NCI-H460 (cell line): ENCODE data around the gene CTNNAL1. TPM values are rescaled to one million over a fixed set of nuclear protein-coding genes. Genes with fewer than 3 reads are reported as not detected.
"Not testable (repeated sequence)": the region's sequence is repeated elsewhere in the genome, so short reads cannot be mapped to it uniquely, and the experiment has no call there.

Experiments used
- DNase-seq: peaks from one replicate; pipeline ENCODE4 v3.0.0-alpha.2; 2016; ENCODE audit warnings: low read depth; ENCODE audit errors: extremely low read depth
- total RNA-seq: library from RNA; depleted of rRNA; stranded (reverse); fragments of >200 nt; shearing (Covaris generic); gene quantifications from 2 replicates; pipeline ENCODE4 v1.2.3, GENCODE V29; 2014

CTNNAL1 gene
- total RNA-seq, 1 experiment from 2014 or later = 309 TPM

DNA sequence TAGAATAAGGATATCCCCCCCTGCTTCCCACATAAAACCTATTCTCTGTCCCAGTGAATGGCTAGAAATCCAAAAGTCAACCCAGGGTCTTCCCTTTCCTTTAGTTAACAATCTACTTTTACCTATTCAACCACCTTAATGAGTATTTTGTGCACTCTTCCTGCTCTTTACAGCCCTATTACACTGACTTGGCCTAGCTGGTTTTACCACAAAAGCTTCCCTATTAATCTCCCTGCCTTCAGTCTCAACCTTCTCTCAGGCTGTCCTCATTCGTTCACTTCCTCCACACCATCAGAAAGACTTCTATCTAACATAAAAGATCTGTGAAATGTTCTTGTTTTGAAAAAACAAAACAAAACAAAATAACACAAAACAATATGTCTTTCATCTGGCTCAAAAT lies 16.2 kb downstream of the CTNNAL1 start:
- DNase-seq = no peak

DNA sequence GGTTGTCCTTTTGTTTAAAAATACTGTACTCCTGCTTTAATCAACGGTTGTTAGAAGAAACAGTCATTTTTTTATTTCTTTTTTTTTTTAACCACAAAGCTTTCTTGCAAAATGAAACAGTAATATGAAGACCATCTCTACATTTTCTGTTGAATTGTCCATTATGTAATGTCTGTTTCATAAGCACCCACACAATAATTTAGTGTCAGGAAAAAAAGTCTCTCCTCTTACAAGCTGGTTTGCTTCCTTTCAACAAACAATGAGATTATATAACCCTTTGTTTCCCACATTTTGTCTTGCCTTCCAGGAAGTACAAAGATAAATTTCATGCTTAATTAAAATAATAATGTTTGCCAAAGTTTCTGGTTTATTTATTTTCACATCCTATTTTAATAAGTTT lies 16.7 kb downstream of the CTNNAL1 start:
- no peak for DNase-seq

DNA sequence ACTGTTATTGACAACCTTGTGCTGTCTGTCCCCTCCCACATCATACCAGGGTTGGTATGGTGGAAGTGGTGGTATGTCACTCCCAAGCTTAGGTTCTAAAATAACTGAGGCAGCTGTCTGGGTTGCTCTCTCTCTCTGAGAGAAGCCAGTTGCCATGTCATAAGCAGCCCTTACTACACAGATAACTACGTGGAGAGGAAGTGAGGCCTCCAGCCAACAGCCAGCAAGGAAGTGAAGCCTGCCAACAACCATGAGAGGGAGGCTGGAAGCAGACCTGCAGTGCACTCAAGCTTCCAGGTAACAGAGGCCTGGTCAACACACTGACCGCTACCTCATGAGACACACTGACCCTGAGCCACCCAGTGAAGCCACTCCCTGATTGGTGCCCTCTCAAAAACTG lies 18.6 kb downstream of the CTNNAL1 start:
- DNase-seq = no peak

DNA sequence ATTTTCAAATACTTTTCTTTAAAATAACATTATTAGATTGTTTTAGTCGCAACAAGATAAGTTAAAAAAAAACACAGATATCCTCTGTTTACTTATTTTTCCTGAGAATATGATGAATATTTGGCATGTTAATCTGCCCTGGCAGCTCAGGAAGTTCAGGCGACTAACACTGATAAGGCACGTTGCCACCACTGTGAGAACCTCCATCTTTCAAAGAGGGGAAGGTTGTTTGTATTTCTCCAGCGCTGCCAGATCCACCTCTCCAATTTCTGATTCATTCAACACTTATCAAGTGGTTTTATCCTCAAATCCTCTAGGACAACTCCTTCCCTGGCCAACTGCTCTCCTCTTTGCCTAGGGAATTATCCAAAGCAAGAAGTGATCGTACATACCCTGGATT lies 21.8 kb downstream of the CTNNAL1 start:
- no peak for DNase-seq

DNA sequence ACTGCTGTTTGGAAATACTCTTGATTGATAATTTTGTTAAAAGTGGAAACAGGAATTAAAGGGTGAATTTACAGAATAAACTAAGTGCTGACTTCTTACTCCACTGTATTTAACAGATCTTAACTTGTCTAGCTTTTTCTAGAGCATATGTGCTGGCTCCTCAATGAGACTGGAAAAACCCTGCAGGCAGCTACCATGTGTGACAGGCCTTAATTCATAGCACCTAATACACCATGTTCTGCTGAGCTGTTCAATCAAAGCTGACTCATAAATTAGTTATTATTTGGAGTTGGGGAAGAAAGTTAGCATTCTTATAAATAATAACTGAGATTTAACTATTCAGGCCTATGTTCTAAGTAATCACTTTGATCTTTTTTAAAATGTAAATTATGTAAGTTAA lies 29.4 kb downstream of the CTNNAL1 start:
- no peak for DNase-seq

DNA sequence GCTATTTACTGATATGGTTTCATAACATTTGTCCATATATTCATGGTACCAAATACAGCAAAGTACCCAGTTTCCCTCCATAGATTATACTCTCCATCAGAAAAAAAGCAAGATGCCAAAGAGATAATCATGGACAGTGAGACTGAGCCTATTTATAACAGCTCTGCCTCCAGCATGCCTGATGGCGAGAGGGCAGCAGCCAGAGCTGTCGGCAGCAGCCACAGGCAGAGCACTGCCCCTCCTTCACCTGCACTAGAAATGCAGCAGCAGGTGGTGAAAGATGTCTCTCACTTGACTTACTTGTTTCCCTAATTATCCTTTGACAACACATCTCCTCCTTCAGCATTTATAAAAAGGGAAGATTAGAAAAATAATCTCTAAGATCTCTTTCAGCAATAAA lies 32.4 kb downstream of the CTNNAL1 start:
- DNase-seq = no peak

DNA sequence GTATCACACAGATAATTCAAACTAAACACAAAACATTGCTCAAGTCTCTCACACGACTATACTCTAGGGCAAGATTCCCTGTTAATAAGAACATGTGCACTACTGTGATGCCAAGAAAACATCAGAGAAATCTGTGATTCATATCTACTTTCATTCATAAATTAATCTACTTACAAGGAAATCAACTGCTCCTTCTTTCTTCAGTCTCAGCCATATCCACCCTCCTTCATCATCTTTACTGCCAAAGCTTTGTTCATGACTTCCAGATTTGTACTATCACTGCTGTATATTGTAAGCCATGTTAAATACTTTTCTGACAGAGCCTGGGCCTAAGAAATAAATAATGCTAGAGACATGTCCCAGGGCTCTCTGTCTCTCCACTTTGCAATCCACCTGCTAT lies 35.1 kb downstream of the CTNNAL1 start:
- DNase-seq = no peak

DNA sequence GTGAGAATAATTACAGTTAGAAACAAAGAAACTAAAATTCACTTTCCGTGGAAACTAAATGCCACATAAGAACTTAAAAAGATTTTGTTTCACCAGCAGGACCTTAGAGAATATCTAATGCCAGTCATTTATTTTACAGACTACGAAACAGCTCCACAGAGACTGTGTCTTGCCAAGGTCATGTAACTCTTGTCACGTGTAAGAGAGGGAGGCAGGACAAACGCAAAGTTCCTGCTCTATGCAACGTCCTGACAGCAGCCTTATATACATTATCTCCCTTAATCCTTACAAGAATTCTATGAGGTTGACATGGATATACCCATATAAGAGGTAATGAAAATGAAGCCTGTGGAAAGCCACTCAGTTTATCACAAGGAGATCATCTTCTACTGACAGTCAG lies 39.4 kb downstream of the CTNNAL1 start:
- DNase-seq = no peak

DNA sequence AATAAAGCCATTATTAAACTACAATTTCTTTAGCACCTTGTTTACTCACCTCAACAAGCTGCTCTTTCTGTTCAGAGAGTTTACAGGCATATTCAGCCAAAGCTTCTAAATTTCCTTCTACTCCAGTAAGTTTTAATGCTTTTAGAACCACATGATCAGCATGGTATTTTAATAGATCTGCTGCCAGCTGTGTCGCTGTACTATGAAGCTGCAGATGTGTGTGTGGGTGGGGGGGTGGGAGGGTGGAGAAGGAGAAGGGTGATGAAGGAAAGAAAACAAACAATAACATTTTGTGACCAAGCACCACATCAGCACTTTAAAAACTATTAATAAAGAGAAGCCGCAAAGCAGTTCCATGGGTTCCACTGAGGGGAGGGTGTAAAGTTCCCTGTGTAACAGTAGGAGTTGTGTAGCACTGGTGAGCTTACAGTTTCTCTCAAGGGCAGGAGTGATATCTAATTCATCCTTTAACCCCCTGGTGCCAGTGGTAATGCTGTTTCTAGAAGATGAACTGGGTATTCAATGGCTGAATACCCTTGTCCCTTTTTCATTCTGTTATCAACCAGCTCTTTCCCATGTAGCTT lies 40.6 kb downstream of the CTNNAL1 start:
- no peak for DNase-seq

DNA sequence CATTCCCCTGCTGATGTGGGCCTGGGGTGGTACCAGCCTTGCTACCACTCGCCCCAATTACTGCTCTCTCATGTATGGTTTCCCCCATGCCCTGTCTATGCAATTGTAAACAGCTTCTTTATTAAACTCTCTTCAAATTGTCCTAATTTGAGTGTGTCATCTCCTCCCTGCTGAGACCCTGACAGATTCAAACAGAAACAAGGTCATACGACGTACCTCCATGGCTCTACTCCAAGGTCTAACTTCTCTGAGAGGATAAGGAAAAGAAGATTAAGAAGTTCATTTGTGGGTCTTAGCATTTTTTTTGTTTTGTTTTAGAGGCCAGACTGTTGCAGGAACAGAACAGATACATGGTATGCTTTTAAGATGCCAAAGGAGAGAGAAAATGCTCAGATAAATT lies 41.1 kb downstream of the CTNNAL1 start:
- no peak for DNase-seq

DNA sequence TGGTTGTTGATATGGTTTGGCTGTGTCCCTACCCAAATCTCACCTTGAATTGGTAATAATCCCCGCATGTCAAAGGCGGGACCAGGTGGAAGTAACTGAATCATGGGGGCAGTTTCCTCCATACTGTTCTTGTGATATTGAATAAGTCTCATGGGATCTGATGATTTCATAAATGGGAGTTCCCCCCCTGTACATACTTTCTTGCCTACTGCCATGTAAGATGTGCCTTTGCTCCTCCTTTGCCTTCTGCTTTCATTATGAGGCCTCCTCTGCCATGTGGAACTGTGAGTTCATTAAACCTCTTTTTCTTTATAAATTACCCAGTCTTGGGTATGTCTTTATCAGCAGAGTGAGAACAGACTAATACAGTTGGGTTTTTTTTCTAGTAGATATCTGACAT lies 41.9 kb downstream of the CTNNAL1 start:
- not testable (repeated sequence) for DNase-seq

DNA sequence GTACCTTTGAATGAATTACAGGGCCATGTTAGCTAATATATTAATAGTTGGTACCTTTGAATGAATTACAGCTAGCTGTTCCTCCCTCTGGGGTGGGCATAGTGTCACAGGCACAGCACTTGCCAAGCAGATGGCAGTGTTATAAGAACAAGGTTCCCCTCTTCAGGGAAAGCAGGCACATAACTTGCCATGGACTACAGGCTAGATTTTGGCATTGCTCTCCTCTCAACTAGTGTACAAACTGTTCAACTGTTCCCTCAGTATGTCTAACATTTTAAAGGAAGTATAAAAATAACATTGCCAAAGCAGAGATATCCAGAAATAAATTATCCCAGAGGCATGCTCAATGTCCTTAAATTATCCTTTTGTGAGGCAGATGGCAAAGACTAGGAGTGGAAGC lies 45.4 kb downstream of the CTNNAL1 start:
- DNase-seq = no peak

DNA sequence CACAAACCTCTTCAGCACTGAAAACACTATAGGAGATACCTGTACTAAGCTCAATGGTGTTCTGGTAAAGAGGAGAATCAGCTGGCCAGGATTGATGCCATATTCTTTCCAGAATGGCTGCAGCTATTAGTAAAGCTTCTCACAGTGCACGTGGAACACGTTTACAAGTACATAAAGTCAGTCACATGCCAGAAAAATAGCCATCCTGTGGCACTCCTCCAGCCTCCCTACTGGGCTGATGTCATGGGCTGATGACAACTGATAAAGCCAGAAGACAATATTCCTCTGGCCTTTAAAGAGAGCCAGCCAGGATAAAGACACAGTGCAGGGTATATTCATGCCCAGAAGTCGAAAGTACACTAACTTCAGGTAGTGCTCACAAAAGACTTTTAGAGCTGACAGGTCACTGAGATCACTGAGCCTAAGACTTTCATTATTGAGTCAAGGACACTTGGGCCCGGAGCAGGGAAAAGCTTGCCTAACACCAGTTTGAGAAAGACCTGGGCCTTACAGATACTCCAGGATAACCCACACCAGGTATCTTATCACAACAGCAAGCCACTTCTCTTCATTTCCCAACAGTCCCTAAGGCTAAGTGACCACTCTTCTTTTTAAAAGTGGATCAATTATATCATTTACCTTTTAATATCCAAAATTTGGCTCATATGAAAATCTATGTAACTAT lies 49.7 kb downstream of the CTNNAL1 start:
- DNase-seq = no peak

DNA sequence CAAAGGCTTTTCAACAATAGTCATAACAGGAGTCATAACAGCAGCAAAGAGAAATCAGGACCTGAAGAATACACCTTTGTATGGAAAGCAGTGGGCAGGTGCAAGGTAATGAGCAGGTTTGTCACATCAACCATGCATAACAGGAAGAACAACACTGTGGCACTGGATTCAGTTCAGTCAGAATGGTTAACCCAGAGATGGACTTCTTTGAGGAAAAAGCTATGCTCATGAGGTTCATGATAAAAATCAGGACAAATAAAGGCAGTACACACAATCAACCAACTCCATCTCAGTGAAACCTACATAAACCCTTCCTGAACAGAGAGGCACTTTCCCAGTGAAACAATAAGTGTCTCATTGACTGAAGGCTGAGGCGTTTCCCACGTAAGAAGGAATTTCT lies 52.1 kb downstream of the CTNNAL1 start:
- no peak for DNase-seq

DNA sequence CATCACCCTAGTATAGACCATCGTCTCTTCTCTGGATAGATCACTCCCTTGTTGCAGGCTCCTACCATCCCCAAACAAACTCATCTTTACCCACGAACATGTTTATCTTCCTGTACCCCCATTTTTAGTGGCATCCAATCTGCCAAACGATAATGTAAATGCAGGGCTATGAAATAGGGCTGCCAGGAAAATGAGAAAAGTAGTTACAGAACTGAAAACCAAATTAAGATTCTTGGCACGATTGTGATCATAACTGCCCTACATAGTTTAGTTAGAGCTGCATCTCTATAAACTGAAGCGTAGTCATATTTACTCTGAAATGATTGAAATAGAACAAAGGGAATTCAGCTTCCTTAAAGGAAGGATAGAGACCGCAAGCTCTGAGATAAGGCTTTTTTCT lies 53.0 kb downstream of the CTNNAL1 start:
- no peak for DNase-seq

DNA sequence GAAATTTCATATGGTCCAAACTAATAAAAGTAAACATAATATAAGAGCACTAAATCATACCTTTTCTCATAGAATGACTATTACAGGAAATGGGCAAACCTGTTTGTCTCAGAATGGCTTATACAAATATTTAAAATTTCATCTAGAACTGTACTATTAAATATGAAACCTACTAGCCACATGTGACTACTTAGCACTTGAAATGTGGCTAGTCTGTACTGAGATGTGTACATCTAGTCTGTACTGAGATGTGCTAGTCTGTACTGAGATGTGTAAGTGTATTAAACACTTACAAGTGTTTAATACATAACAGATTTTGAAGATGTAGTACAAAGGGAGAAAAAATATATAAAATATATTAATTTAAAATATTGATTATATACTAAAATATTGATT lies 56.7 kb downstream of the CTNNAL1 start:
- DNase-seq = no peak

DNA sequence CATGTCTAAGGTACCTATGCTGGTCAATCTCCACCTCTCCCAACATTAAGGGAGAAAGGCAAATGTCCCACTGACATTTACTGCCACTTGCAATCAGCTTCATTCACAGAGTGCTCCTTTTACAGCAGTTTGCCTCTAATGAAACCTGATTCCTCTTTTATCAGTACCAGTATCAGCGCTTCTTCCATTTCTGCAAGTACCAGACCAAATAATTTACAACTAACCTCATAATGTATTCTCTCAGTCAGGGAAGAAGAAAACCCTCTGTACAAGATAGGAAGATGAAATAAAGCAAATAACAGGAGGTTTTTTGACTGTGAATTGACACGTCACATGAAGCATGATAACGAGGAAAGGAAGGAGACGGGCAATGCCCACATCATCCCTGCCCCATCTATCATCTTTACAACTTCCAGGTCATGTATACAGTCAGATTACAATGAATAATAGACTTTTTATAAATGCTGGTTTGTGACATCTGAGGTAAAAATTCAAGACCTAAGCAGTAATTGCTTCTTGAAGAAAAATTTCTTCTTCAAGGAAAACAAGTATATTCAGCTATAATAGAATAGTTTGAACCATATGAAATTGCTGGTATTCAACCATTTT lies 57.2 kb downstream of the CTNNAL1 start:
- DNase-seq = no peak

DNA sequence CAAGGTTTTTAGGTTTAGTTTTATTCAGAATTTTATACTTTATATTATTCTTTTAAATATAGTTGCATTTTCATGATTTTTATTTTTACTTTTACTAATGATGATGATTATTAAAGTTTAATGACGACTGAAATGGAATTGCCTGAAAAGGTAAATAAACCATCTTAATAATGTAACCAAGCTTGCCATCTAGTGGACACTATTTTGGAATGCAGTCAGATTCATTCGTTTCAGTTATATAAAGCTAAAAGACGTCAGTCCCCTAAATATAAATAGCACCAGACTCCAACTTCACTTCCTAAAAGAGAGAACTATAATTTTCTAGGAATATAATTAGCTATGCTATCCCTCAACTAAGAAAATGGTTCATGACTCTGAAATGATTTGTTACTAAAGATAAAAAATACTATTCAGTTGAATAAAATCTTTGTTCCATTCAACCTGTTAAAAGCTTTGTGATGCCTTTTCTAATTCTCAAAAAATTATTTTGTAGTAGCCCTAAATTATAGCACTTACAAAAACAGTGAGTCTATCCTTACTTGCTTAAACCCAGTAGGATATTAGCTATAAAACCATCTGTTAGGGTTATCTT lies 59.2 kb downstream of the CTNNAL1 start:
- peak; percentile 59 for DNase-seq

DNA sequence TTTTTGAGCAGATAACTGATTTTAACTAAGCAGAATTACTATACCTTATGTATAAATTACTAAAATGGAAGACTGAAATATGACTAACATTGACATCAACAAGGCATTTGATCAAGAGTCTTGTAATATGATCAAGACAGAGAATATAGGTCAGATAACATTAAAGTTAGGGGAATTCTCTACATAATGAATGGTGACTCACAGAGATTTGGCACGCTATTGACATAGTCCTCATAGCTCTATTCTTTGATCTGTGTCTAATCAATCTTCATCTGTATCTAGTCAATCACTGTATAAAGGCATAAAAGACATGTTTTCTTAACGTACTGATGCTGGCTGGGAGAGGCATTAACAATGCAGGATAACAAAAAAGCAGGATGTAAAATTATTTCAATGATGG lies 61.7 kb downstream of the CTNNAL1 start:
- DNase-seq = no peak

DNA sequence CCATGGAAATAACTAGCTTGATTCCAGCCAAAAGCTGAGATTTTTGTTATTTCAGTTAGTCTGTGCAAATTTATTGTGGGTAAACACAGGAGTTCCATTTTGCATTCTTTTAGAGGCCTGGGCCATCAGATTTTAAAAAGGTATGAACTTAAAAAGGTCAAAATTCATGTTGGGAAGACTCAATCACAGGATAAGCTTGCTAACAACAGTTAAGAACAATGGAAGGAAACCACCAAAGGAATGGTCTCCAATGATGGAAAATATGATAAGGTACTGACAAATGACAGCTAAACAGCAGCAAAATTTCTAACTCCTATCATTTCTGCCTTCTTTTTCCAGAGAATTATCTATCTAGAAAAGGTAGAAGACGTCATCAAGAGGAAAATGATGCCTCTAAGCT lies 63.1 kb downstream of the CTNNAL1 start:
- DNase-seq = no peak

DNA sequence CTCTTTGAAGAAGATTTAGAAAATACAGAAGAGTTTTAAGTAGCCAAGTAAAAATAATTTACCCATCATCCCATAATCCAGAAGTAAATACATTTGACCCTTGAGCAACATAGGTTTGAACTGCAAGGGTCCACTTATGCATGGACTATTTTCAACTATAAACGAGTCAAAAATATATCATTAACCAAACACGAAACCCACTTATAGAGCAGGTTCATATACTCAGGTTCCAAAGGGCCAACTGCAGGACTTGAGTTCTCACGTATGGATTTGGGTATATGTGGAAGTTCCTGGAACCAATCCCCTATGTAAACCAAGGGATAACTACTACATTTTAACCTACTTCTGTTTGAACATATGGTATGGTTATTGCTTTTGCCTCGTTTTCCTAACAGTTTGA lies 73.3 kb downstream of the CTNNAL1 start:
- DNase-seq = no peak
